HepG2 (cell line): ENCODE measurements around the gene OSCP1. TPM values are rescaled to one million over a fixed set of nuclear protein-coding genes. Genes with fewer than 3 reads are reported as not detected.

Source experiments
- CCDC6 ChIP-seq: sonication (generic); formaldehyde crosslinking; IDR thresholded peaks from 2 replicates; pipeline ENCODE4 v1.8.1; 2022; ENCODE audit warnings: mild to moderate bottlenecking, missing genetic modification reagents, moderate library complexity
- ELK4 ChIP-seq: sonication (generic); formaldehyde crosslinking; IDR thresholded peaks from 2 replicates; pipeline ENCODE4 v1.9.0; 2021; ENCODE audit warnings: missing genetic modification reagents, borderline replicate concordance
- FOXJ3 ChIP-seq: sonication (generic); formaldehyde crosslinking; IDR thresholded peaks from 2 replicates; pipeline ENCODE4 v1.4.0; 2020; ENCODE audit warnings: missing genetic modification reagents, mild to moderate bottlenecking, borderline replicate concordance
- GZF1 ChIP-seq: sonication (generic); formaldehyde crosslinking; IDR thresholded peaks from 2 replicates; pipeline ENCODE4 v1.5.1; 2020; ENCODE audit warnings: mild to moderate bottlenecking, missing genetic modification reagents
- HOXD1 ChIP-seq: sonication (generic); formaldehyde crosslinking; IDR thresholded peaks from 2 replicates; pipeline ENCODE4 v1.5.0; 2020; ENCODE audit warnings: missing genetic modification reagents
- JUN ChIP-seq: sonication (generic); formaldehyde crosslinking; IDR thresholded peaks from 2 replicates; pipeline ENCODE4 v1.4.0; 2020; ENCODE audit warnings: mild to moderate bottlenecking, missing genetic modification reagents
- KMT2B ChIP-seq: IDR thresholded peaks from 2 replicates; pipeline ENCODE4 v1.6.1; 2016; ENCODE audit warnings: missing genetic modification reagents, missing compliant biosample characterization
- LRRFIP1 ChIP-seq: sonication (generic); formaldehyde crosslinking; conservative IDR thresholded peaks from 2 replicates; pipeline ENCODE4 v1.4.0; 2020; ENCODE audit warnings: missing genetic modification reagents
- MAFF ChIP-seq: IDR thresholded peaks from 2 replicates; pipeline ENCODE4 v1.6.1; 2011; ENCODE audit warnings: low read depth, low read length, improper control_type of control experiment
- SMC3 ChIP-seq: IDR thresholded peaks from 2 replicates; pipeline ENCODE4 v1.6.1; 2011; ENCODE audit warnings: low read length, improper control_type of control experiment
- ZBTB10 ChIP-seq: sonication (generic); formaldehyde crosslinking; IDR thresholded peaks from 2 replicates; pipeline ENCODE4 v1.4.0; 2020; ENCODE audit warnings: missing genetic modification reagents, borderline replicate concordance
- ZNF703 ChIP-seq: sonication (generic); formaldehyde crosslinking; IDR thresholded peaks from 2 replicates; pipeline ENCODE4 v1.5.1; 2020; ENCODE audit warnings: missing genetic modification reagents, mild to moderate bottlenecking, moderate library complexity, borderline replicate concordance
- polyA plus RNA-seq, 8 experiments: library from polyadenylated mRNA; depleted of rRNA in 3 of 8; stranded (reverse) in 7 of 8; unstranded in 1 of 8; fragments of >200 nt; fragmentation: Illumina TruSeq in 4 of 8; extraction: Trizol in 4 of 8; gene quantifications; 2 replicates each; pipeline versions ENCODE4 v1.2.1 to v1.2.3, GENCODE V29; 2011 to 2016; ENCODE audit warnings: low read depth in 4 of 8, missing spikeins in 1 of 8, mixed read lengths in 1 of 8; ENCODE audit not compliant: insufficient read depth in 1 of 8
- total RNA-seq, 5 experiments: library from RNA; depleted of rRNA; stranded (reverse); fragments of >200 nt; fragmentation: Illumina TruSeq; extraction: Trizol; gene quantifications; 2 replicates each; pipeline ENCODE4 v1.2.3, GENCODE V29; 2016; ENCODE audit warnings: low read depth in 1 of 5
- TF ChIP-seq, protein P1 (sequence below): sonication (generic); formaldehyde crosslinking; IDR thresholded peaks from one replicate; pipeline ENCODE4 v1.5.1; 2020; ENCODE audit warnings: mild to moderate bottlenecking, missing genetic modification reagents; ENCODE audit errors: not compliant biosample characterization

The OSCP1 gene
- total and polyA plus RNA-seq, 2 of the 13 experiments (the other 11 are each of a cell fraction or from before 2014, with no cell fraction given) = 0.60 to 0.84 TPM

GRCh38 chr1:36400825-36401601, 49.2 kb downstream of the OSCP1 start (continued):
- TF ChIP-seq ZBTB10 (CRISPR knock-in tag) = 0 out of 2 replicates have a peak, but pooled peaks have one; percentile 33
- 0 out of 2 replicates have a peak, but pooled peaks have one; percentile 46 for TF ChIP-seq GZF1 (CRISPR knock-in tag)
- 0 out of 2 replicates have a peak, but pooled peaks have one; percentile 6 for TF ChIP-seq SMC3
- TF ChIP-seq CCDC6 = peak; percentile 95
- no peak; the same call in none of the 2 replicates for TF ChIP-seq HOXD1 (CRISPR knock-in tag)
- no peak for TF ChIP-seq ZNF703
- TF ChIP-seq JUN (CRISPR knock-in tag) = no peak
- TF ChIP-seq MAFF = no peak
- no peak for TF ChIP-seq LRRFIP1 (CRISPR knock-in tag)
- TF ChIP-seq, protein P1, sequence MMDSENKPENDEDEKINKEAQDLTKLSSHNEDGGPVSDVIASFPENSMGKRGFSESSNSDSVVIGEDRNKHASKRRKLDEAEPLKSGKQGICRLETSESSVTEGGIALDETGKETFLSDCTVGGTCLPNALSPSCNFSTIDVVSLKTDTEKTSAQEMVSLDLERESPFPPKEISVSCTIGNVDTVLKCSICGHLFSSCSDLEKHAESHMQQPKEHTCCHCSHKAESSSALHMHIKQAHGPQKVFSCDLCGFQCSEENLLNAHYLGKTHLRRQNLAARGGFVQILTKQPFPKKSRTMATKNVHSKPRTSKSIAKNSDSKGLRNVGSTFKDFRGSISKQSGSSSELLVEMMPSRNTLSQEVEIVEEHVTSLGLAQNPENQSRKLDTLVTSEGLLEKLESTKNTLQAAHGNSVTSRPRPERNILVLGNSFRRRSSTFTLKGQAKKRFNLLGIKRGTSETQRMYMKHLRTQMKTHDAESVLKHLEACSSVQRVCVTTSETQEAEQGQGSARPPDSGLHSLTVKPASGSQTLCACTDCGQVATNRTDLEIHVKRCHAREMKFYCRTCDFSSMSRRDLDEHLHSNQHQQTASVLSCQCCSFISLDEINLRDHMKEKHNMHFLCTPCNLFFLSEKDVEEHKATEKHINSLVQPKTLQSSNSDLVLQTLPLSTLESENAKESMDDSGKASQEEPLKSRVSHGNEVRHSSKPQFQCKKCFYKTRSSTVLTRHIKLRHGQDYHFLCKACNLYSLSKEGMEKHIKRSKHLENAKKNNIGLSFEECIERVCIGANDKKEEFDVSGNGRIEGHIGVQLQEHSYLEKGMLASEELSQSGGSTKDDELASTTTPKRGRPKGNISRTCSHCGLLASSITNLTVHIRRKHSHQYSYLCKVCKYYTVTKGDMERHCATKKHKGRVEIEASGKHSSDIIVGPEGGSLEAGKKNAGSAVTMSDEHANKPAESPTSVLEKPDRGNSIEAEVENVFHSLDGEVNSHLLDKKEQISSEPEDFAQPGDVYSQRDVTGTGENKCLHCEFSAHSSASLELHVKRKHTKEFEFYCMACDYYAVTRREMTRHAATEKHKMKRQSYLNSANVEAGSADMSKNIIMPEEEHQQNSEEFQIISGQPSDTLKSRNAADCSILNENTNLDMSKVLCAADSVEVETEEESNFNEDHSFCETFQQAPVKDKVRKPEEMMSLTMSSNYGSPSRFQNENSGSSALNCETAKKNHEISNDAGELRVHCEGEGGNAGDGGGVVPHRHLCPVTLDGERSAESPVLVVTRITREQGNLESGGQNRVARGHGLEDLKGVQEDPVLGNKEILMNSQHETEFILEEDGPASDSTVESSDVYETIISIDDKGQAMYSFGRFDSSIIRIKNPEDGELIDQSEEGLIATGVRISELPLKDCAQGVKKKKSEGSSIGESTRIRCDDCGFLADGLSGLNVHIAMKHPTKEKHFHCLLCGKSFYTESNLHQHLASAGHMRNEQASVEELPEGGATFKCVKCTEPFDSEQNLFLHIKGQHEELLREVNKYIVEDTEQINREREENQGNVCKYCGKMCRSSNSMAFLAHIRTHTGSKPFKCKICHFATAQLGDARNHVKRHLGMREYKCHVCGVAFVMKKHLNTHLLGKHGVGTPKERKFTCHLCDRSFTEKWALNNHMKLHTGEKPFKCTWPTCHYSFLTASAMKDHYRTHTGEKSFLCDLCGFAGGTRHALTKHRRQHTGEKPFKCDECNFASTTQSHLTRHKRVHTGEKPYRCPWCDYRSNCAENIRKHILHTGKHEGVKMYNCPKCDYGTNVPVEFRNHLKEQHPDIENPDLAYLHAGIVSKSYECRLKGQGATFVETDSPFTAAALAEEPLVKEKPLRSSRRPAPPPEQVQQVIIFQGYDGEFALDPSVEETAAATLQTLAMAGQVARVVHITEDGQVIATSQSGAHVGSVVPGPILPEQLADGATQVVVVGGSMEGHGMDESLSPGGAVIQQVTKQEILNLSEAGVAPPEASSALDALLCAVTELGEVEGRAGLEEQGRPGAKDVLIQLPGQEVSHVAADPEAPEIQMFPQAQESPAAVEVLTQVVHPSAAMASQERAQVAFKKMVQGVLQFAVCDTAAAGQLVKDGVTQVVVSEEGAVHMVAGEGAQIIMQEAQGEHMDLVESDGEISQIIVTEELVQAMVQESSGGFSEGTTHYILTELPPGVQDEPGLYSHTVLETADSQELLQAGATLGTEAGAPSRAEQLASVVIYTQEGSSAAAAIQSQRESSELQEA (CRISPR knock-in tag) = no peak
- TF ChIP-seq FOXJ3 (CRISPR knock-in tag) = no peak
- TF ChIP-seq ELK4 (CRISPR knock-in tag) = no peak
- TF ChIP-seq KMT2B (CRISPR knock-in tag) = peak; percentile 69
